ENCODE data around the gene LARP4. TPM values are rescaled to one million over a fixed set of nuclear protein-coding genes. Genes with fewer than 3 reads are reported as not detected.

Gene LARP4
- total and polyA plus RNA-seq, 9 of the 15 experiments (the other 6 are each of a cell fraction or from before 2014, with no cell fraction given): 31.6 to 84.5 (median 52.4) TPM

GRCh38 chr12:50504798-50505674, 104.4 kb downstream of the LARP4 start, which contains the start of gene DIP2B (continued):
- TF ChIP-seq CEBPZ (IDR thresholded peaks at IDR 0.05; ENCODE audit: borderline replicate concordance, low read depth, low read length) (no peak), CHD2 (IDR thresholded peaks at IDR 0.05; ENCODE audit: low read depth, low read length) (0 out of 2 replicates have a peak, but pooled peaks have one; percentile 26), KDM5B (IDR thresholded peaks at IDR 0.05; ENCODE audit: insufficient replicate concordance, low read depth, low read length) (peak; percentile 50), SIN3B (IDR thresholded peaks at IDR 0.05; ENCODE audit: low read depth) (peak; percentile 79), ERF (CRISPR knock-in tag; IDR thresholded peaks at IDR 0.05) (peak; percentile 26; the same call in 1 of the 2 replicates), LCOR (CRISPR knock-in tag; IDR thresholded peaks at IDR 0.05) (0 out of 2 replicates have a peak, but pooled peaks have one; percentile 34), ZBTB33 (CRISPR knock-in tag; IDR thresholded peaks at IDR 0.05) (peak; percentile 80), SMAD3 (CRISPR knock-in tag; conservative IDR thresholded peaks at IDR 0.05) (no peak), MED1 (CRISPR knock-in tag; IDR thresholded peaks at IDR 0.05; ENCODE audit: borderline replicate concordance) (0 out of 2 replicates have a peak, but pooled peaks have one; percentile 22), ZSCAN29 (IDR thresholded peaks at IDR 0.05) (0 out of 2 replicates have a peak, but pooled peaks have one; percentile 35), ATF7 (IDR thresholded peaks at IDR 0.05) (peak; percentile 71; the same call in 1 of the 2 replicates), RAD51 (IDR thresholded peaks at IDR 0.05; ENCODE audit: borderline replicate concordance, low read depth) (peak; percentile 94), MAX (CRISPR knock-in tag; IDR thresholded peaks at IDR 0.05) (0 out of 2 replicates have a peak, but pooled peaks have one; percentile 56), CTCFL (IDR thresholded peaks at IDR 0.05; ENCODE audit: borderline replicate concordance, insufficient read depth, low read depth, low read length, poor library complexity, severe bottlenecking) (peak; percentile 12), ZFX (CRISPR knock-in tag; IDR thresholded peaks at IDR 0.05) (peak; percentile 90), SIN3A (IDR thresholded peaks at IDR 0.05; ENCODE audit: borderline replicate concordance in 2 of 2, control insufficient read depth in 1 of 2, low read depth in 2 of 2, low read length in 2 of 2) (peak in 1 of 2 experiments; percentile 10; a peak in 1 of 4 replicates), GABPA (tag; conservative IDR thresholded peaks at IDR 0.05; ENCODE audit: low read depth) (peak; percentile 81)
